ENCODE data around the gene ATP8B1. TPM values are rescaled to one million over a fixed set of nuclear protein-coding genes. Genes with fewer than 3 reads are reported as not detected.

ATP8B1 gene
- total RNA-seq, 1 experiment from 2014 or later, result 62.3 TPM

DNA sequence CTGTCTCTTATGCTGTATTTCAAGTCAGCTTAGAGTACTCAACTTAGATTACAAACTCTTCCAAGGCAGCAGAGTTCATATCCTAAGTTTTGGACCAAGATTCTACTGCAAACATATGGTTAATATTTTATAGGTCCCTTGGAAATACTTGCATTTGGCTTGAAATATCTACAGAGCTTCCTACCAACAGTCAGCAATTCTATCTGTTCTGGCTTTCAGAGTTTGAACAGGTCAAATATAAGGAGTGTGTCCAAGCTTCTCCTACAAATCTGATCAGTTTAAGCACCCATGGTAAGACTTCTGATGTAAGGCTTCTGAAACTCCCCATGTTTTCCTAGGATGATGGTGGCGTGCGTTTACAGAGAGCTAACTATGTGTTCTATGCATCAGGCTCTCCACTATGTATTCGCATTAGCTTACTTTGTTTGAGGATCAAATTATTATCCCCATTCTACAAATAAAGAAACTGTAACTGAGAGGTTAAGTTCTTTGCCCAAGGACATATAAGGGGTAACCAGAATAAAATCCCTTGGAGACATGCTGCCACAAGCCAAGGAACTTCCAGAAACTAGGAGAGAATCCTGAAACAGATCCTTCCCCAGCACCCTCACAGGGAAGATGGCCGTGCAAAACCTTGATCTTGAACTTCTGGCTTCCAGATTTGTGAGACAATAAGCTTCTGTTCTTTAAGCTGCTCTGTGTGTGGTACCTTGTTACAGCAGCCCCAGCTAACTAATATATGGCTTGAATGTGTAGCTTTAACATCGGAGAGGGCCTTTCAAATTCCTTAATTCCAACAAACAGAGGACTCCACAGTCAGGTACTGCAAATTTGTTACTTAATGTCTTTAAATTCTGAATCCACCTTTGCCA is 55.1 kb downstream of the ATP8B1 start:
- DNase-seq, result no peak
- H3K4me3 Mint-ChIP-seq (ENCODE audit: low read depth, unreplicated experiment), result peak overlapping the region; percentile 14
- H3K36me3 Mint-ChIP-seq (ENCODE audit: insufficient read depth, unreplicated experiment), result peaks cover 18% of the 10 kb centered on the region
- peak overlapping the region; percentile 45 for H3K27ac Mint-ChIP-seq (ENCODE audit: unreplicated experiment)
- TF ChIP-seq, protein P1, sequence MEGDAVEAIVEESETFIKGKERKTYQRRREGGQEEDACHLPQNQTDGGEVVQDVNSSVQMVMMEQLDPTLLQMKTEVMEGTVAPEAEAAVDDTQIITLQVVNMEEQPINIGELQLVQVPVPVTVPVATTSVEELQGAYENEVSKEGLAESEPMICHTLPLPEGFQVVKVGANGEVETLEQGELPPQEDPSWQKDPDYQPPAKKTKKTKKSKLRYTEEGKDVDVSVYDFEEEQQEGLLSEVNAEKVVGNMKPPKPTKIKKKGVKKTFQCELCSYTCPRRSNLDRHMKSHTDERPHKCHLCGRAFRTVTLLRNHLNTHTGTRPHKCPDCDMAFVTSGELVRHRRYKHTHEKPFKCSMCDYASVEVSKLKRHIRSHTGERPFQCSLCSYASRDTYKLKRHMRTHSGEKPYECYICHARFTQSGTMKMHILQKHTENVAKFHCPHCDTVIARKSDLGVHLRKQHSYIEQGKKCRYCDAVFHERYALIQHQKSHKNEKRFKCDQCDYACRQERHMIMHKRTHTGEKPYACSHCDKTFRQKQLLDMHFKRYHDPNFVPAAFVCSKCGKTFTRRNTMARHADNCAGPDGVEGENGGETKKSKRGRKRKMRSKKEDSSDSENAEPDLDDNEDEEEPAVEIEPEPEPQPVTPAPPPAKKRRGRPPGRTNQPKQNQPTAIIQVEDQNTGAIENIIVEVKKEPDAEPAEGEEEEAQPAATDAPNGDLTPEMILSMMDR (IDR thresholded peaks at IDR 0.05; ENCODE audit: unreplicated experiment), result no peak
- intact Hi-C loops (cut with micrococcal nuclease; ENCODE audit: unreplicated experiment), result loop anchor here (2.0 kb wide), 1 partner anchor 53 kb away; no protein-coding TSS in a partner anchor
- H3K27me3 Mint-ChIP-seq (ENCODE audit: unreplicated experiment), result no peaks in the 10 kb centered on the region
- peaks cover 34% of the 10 kb centered on the region for H3K4me1 Mint-ChIP-seq (ENCODE audit: low read depth, unreplicated experiment)
- H3K9me3 Mint-ChIP-seq (ENCODE audit: low read depth, unreplicated experiment), result no peaks in the 10 kb centered on the region
- CTCF ChIA-PET, result interaction anchor here (0.6 to 2.2 kb wide), 3 partner anchors 10 to 126 kb away, joined by 3 to 11 read pairs (median 3); no protein-coding TSS in a partner anchor
- no TSS peak for BruUV-seq (replicated peaks)

DNA sequence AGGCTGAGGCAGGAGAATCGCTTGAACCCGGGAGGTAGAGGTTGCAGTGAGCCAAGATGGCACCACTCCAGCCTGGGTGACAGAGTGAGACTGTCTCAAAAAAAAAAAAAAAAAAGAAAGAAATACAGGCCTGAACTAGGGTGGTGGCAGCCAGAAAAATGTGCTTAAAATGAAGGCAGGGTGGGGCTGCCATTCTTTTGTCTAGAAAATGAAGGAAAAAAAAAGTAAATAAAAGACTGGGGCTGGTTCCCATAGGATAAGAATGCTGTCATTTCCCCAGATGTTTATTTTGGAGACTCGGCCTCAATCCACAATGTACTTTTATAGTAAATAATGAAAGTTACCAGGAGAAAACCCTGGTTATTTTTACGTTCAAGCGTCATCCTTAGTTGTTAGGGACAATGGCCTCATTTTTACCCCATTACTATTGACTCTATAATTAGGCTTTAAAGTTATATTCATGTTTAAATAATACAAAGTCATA is 58.9 kb downstream of the ATP8B1 start:
- CTCF ChIA-PET, result no interaction called here
- DNase-seq, result no peak
- H3K4me3 Mint-ChIP-seq (ENCODE audit: low read depth, unreplicated experiment), result no peak overlapping the region
- TF ChIP-seq, protein P1 (IDR thresholded peaks at IDR 0.05; ENCODE audit: unreplicated experiment), result no peak
- no TSS peak for BruUV-seq (replicated peaks)
- H3K4me1 Mint-ChIP-seq (ENCODE audit: low read depth, unreplicated experiment), result peaks cover 24% of the 10 kb centered on the region
- intact Hi-C loops (cut with micrococcal nuclease; ENCODE audit: unreplicated experiment), result no loop called here
- H3K27me3 Mint-ChIP-seq (ENCODE audit: unreplicated experiment), result no peaks in the 10 kb centered on the region
- H3K36me3 Mint-ChIP-seq (ENCODE audit: insufficient read depth, unreplicated experiment), result peaks cover 9% of the 10 kb centered on the region
- no peak overlapping the region for H3K27ac Mint-ChIP-seq (ENCODE audit: unreplicated experiment)
- peaks cover 2% of the 10 kb centered on the region for H3K9me3 Mint-ChIP-seq (ENCODE audit: low read depth, unreplicated experiment)

DNA sequence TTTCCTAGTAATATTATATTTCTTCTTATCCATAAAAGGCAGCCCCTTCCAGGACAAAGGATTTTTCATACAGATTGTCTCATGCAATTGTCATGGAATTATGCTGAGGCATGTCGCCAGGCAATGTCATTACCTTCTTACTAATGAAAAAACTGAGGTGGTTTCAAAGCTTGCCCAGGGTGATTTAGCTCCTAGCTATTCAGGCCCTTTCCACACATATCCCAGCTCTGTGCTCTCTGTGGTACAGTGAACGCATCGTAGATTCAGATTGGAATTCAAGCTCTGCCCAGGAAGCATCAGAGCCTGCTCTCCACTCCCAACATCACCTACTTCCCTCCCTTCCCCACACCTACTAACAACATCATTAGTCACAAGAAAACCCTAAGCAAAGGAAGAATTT is 60.1 kb downstream of the ATP8B1 start:
- CTCF ChIA-PET, result interaction anchor here (0.8 to 0.9 kb wide), 3 partner anchors 14 to 103 kb away, joined by 3 to 5 read pairs (median 3); no protein-coding TSS in a partner anchor
- Mint-ChIP-seq H3K9me3 (ENCODE audit: low read depth, unreplicated experiment) (peaks cover 2% of the 10 kb centered on the region), H3K27ac (ENCODE audit: unreplicated experiment) (no peak overlapping the region), H3K36me3 (ENCODE audit: insufficient read depth, unreplicated experiment) (no peaks in the 10 kb centered on the region), H3K4me3 (ENCODE audit: low read depth, unreplicated experiment) (no peak overlapping the region), H3K4me1 (ENCODE audit: low read depth, unreplicated experiment) (peaks cover 28% of the 10 kb centered on the region), H3K27me3 (ENCODE audit: unreplicated experiment) (no peaks in the 10 kb centered on the region)
- no peak for DNase-seq
- no TSS peak for BruUV-seq (replicated peaks)
- intact Hi-C loops (cut with micrococcal nuclease; ENCODE audit: unreplicated experiment), result no loop called here
- TF ChIP-seq, protein P1 (IDR thresholded peaks at IDR 0.05; ENCODE audit: unreplicated experiment), result no peak

DNA sequence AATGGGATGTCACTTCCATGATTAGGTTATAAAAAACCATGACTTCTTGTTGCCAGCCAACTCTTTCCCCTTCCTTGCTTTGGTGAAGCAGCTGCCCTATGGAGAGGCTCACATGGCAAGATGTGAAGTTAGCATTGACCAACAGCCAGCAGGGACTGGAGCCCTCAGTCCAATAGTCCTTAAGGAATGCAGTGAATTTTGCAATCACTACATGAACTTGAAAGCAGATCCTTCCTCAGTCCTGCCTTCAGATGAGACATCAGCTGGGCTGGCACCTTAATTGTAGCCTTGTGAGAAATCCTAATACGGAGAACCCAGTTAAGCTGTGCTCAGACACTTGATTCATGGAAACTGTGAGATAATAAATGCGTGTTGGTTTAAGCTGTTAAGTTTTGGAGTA is 61.8 kb downstream of the ATP8B1 start:
- Mint-ChIP-seq H3K4me1 (ENCODE audit: low read depth, unreplicated experiment) (peaks cover 37% of the 10 kb centered on the region), H3K27ac (ENCODE audit: unreplicated experiment) (no peak overlapping the region), H3K27me3 (ENCODE audit: unreplicated experiment) (no peaks in the 10 kb centered on the region), H3K36me3 (ENCODE audit: insufficient read depth, unreplicated experiment) (peaks cover 3% of the 10 kb centered on the region), H3K4me3 (ENCODE audit: low read depth, unreplicated experiment) (no peak overlapping the region), H3K9me3 (ENCODE audit: low read depth, unreplicated experiment) (peaks cover 2% of the 10 kb centered on the region)
- intact Hi-C loops (cut with micrococcal nuclease; ENCODE audit: unreplicated experiment), result no loop called here
- DNase-seq, result no peak
- no TSS peak for BruUV-seq (replicated peaks)
- TF ChIP-seq, protein P1 (IDR thresholded peaks at IDR 0.05; ENCODE audit: unreplicated experiment), result no peak
- CTCF ChIA-PET, result no interaction called here
